Measurements from ENCODE around the gene ARMC8. TPM values are rescaled to one million over a fixed set of nuclear protein-coding genes. Genes with fewer than 3 reads are reported as not detected.

ARMC8 gene
- total RNA-seq, 1 donor from 2014 or later: 46.5 TPM

GRCh38 chr3:138186803-138187295 is 252 bp upstream of the ARMC8 start:
- H3K9me3 Mint-ChIP-seq (ENCODE audit: unreplicated experiment): no peaks in the 10 kb centered on the region
- H3K4me3 Mint-ChIP-seq (ENCODE audit: unreplicated experiment): peak overlapping the region; percentile 97
- DNase-seq (ENCODE audit: extremely low spot score, unreplicated experiment): peak; percentile 95
- peaks cover 17% of the 10 kb centered on the region for H3K27me3 Mint-ChIP-seq (ENCODE audit: unreplicated experiment)
- H3K4me1 Mint-ChIP-seq (ENCODE audit: unreplicated experiment): peaks cover 30% of the 10 kb centered on the region
- TF ChIP-seq CTCF (IDR thresholded peaks at IDR 0.05): no peak
- peaks cover 4% of the 10 kb centered on the region for H3K36me3 Mint-ChIP-seq (ENCODE audit: unreplicated experiment)
- H3K27ac Mint-ChIP-seq (ENCODE audit: unreplicated experiment): peak overlapping the region; percentile 100

DNA sequence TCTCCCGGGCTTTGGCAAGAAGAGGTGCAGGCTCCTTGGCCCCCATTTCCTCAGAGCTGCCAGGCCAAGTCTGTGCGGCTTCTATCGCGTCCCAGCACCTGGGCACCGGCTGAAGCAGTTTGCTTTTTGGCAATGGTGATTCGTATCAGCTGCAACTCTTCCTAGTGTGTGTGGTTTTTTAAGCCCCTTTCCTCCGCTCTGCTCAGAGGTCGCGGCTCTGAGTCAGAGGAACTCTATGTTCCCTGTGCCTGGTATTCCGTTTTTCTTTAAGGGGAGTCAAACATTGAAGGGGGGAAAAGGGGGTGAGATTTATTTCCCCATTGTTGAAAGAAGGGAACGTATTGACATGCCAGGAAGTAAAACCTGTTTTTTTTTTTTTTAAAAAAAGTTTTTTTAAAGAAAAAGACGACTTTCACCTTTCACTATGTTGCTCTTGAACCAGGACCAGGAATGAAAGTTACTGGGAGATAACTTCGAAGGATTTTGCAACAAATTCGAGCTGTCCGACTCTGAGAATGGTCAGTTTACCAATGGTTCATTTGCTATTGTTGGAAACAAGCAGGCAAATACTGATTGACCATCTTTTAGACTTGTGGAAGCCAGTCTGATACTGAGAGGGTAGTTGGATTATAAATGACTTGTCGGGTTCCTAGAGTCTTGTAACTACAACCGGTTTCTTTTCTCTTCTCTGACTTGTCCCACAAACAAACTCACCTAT is 1.1 kb downstream of the ARMC8 start:
- DNase-seq (ENCODE audit: extremely low spot score, unreplicated experiment): no peak
- no peak for TF ChIP-seq CTCF (IDR thresholded peaks at IDR 0.05)
- Mint-ChIP-seq H3K27ac (ENCODE audit: unreplicated experiment) (peak overlapping the region; percentile 100), H3K9me3 (ENCODE audit: unreplicated experiment) (no peaks in the 10 kb centered on the region), H3K36me3 (ENCODE audit: unreplicated experiment) (peaks cover 4% of the 10 kb centered on the region), H3K4me1 (ENCODE audit: unreplicated experiment) (peaks cover 30% of the 10 kb centered on the region), H3K27me3 (ENCODE audit: unreplicated experiment) (peaks cover 8% of the 10 kb centered on the region), H3K4me3 (ENCODE audit: unreplicated experiment) (peak overlapping the region; percentile 97)

DNA sequence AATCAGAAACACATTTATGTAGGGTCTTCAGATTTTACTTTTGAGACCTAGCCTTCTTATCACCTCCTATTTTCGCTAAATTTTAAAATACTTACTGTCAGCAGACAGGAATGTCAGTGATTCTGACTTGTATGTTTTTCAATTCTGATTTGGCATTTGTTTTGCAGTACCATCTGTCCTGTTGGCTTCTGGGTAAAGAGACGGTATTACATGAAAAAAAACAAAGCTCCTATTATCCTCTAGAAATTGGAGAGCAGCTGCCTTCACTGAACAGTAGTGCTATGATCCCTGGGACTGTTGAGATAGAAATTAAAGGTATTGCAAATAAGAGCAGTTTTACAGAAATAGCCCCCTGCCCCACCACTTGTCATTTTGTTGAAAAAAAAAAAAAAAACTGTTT is 8.4 kb downstream of the ARMC8 start:
- Mint-ChIP-seq H3K4me1 (ENCODE audit: unreplicated experiment) (peaks cover 3% of the 10 kb centered on the region), H3K4me3 (ENCODE audit: unreplicated experiment) (no peak overlapping the region), H3K36me3 (ENCODE audit: unreplicated experiment) (no peaks in the 10 kb centered on the region), H3K27me3 (ENCODE audit: unreplicated experiment) (no peaks in the 10 kb centered on the region), H3K9me3 (ENCODE audit: unreplicated experiment) (no peaks in the 10 kb centered on the region), H3K27ac (ENCODE audit: unreplicated experiment) (no peak overlapping the region)
- no peak for DNase-seq (ENCODE audit: extremely low spot score, unreplicated experiment)
- TF ChIP-seq CTCF (IDR thresholded peaks at IDR 0.05): no peak

DNA sequence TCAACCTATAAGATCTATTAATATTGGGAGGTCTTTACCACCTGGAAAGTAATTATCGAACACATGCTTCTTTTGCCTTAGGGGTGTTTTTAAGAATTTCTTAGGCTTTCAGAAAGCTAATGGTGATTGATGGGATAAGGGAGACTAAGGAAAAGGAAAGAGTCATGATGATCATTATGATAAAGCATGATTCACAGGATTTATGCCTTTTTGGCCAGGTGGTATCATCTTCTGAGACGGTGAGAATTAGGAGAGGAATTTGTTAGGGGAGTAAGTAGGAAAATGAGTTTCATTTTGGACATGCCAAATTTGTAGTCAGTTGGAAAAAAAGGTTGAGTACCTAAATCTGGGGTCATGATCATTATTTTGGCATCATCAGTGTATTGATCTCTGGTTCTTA is 8.9 kb downstream of the ARMC8 start:
- H3K36me3 Mint-ChIP-seq (ENCODE audit: unreplicated experiment): no peaks in the 10 kb centered on the region
- H3K4me1 Mint-ChIP-seq (ENCODE audit: unreplicated experiment): peaks cover 3% of the 10 kb centered on the region
- H3K27me3 Mint-ChIP-seq (ENCODE audit: unreplicated experiment): no peaks in the 10 kb centered on the region
- no peak for TF ChIP-seq CTCF (IDR thresholded peaks at IDR 0.05)
- no peaks in the 10 kb centered on the region for H3K9me3 Mint-ChIP-seq (ENCODE audit: unreplicated experiment)
- no peak overlapping the region for H3K27ac Mint-ChIP-seq (ENCODE audit: unreplicated experiment)
- H3K4me3 Mint-ChIP-seq (ENCODE audit: unreplicated experiment): no peak overlapping the region
- no peak for DNase-seq (ENCODE audit: extremely low spot score, unreplicated experiment)

DNA sequence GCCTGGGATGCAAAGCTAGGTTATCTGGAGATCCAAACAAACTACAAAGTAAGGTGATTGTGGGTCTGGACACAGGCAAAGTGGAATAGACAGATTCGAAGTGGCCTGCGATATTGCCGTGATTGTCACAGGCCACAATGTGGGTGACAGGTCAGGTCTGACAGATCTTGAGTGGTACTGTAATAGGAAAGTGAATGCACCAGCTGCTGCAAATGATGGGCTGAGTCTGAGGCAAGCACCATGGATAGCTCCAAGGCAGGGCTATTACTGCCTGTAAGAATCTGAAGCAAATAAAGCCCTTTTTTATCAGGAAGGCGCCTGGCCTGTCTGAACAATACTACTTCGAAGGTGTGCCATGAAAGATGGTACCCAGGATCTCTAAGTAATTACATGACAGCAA is 10.0 kb downstream of the ARMC8 start:
- DNase-seq (ENCODE audit: extremely low spot score, unreplicated experiment): no peak
- Mint-ChIP-seq H3K27me3 (ENCODE audit: unreplicated experiment) (no peaks in the 10 kb centered on the region), H3K4me1 (ENCODE audit: unreplicated experiment) (no peaks in the 10 kb centered on the region), H3K4me3 (ENCODE audit: unreplicated experiment) (no peak overlapping the region), H3K27ac (ENCODE audit: unreplicated experiment) (no peak overlapping the region), H3K36me3 (ENCODE audit: unreplicated experiment) (no peaks in the 10 kb centered on the region), H3K9me3 (ENCODE audit: unreplicated experiment) (no peaks in the 10 kb centered on the region)
- no peak for TF ChIP-seq CTCF (IDR thresholded peaks at IDR 0.05)

Data from osteocyte (in vitro differentiated cells).